ENCODE data around the gene ST6GALNAC6.
"Not testable (repeated sequence)": the region's sequence is repeated elsewhere in the genome, so short reads cannot be mapped to it uniquely, and the experiment has no call there.

ST6GALNAC6 gene

GRCh38 chr9:127871531-127871930 is 27.9 kb downstream of the ST6GALNAC6 start:
- DNase-seq: no peak

- no peak for DNase-seq
Observed at GRCh38 chr9:127870887-127871286, 28.5 kb downstream of the ST6GALNAC6 start.

- not testable (repeated sequence) for DNase-seq
Observed at GRCh38 chr9:127870153-127870491, 29.3 kb downstream of the ST6GALNAC6 start.

- DNase-seq: peak; percentile 31
Observed at GRCh38 chr9:127869310-127870152, 29.9 kb downstream of the ST6GALNAC6 start.

GRCh38 chr9:127868278-127868902 is 31.0 kb downstream of the ST6GALNAC6 start:
- DNase-seq: no peak

- DNase-seq: no peak
Observed at GRCh38 chr9:127867356-127868277, 31.8 kb downstream of the ST6GALNAC6 start.

GRCh38 chr9:127866535-127866934 is 32.9 kb downstream of the ST6GALNAC6 start:
- no peak for DNase-seq

GRCh38 chr9:127865645-127866464 is 33.5 kb downstream of the ST6GALNAC6 start:
- no peak for DNase-seq

- no peak for DNase-seq
Observed at GRCh38 chr9:127863191-127863621, 36.2 kb downstream of the ST6GALNAC6 start.

- DNase-seq: no peak
Observed at GRCh38 chr9:127862075-127863011, 37.1 kb downstream of the ST6GALNAC6 start.

- no peak for DNase-seq
Observed at GRCh38 chr9:127860779-127861178, 38.6 kb downstream of the ST6GALNAC6 start.

GRCh38 chr9:127860260-127860659 is 39.1 kb downstream of the ST6GALNAC6 start:
- no peak for DNase-seq

GRCh38 chr9:127858041-127858512 is 41.3 kb downstream of the ST6GALNAC6 start:
- peak; percentile 60 for DNase-seq

- DNase-seq: no peak
Observed at GRCh38 chr9:127857278-127857677, 42.1 kb downstream of the ST6GALNAC6 start.

- no peak for DNase-seq
Observed at GRCh38 chr9:127856729-127857116, 42.7 kb downstream of the ST6GALNAC6 start.

- DNase-seq: no peak
Observed at GRCh38 chr9:127856094-127856728, 43.2 kb downstream of the ST6GALNAC6 start.

GRCh38 chr9:127855522-127855921 is 43.9 kb downstream of the ST6GALNAC6 start:
- no peak for DNase-seq

- DNase-seq: no peak
Observed at GRCh38 chr9:127854960-127855359, 44.4 kb downstream of the ST6GALNAC6 start.

- DNase-seq: peak; percentile 26
Observed at GRCh38 chr9:127854184-127854806, 45.1 kb downstream of the ST6GALNAC6 start, which contains the start of gene ENG. Gene ENG, minus strand, starts transcription at chr9:127854658. Its CDS starts 303 bp downstream, at chr9:127854355.

All from DMS153 (cell line).